NCI-H82 (cell line): ENCODE measurements around the gene RPS6KB2.
"Not testable (repeated sequence)": the region's sequence is repeated elsewhere in the genome, so short reads cannot be mapped to it uniquely, and the experiment has no call there.

ENCODE experiments used
- DNase-seq: peaks from one replicate; lab custom pipeline; 2025; lab: John Stamatoyannopoulos, UW

RPS6KB2 gene

DNA sequence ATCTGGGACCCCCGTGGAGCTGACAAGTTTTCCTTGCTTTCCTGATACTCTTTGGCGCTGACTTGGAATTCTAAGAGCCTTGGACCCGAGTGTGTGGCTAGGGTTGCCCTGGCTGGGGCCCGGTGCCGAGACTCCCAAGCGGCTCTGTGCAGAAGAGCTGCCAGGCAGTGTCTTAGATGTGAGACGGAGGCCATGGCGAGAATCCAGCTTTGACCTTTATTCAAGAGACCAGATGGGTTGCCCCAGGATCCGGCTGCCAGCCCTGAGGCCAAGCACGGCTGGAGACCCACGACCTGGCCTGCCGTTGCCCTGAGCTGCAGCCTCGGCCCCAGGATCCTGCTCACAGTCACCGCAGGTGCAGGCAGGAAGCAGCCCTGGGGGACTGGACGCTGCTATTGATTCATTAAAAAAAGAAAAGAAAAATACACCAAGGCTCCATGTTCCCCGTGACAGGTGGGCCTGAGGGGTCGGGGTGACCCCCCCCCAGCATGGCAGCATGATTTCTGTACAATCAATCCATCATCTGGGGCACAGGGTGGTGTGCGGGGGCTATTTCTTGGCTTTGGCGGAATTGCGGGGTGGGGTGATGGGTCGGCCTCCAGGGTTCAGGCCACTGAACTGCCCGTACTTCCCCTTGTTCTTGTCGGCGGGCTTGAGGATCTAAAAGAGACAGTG is 30.2 kb upstream of the RPS6KB2 start:
- no peak for DNase-seq

DNA sequence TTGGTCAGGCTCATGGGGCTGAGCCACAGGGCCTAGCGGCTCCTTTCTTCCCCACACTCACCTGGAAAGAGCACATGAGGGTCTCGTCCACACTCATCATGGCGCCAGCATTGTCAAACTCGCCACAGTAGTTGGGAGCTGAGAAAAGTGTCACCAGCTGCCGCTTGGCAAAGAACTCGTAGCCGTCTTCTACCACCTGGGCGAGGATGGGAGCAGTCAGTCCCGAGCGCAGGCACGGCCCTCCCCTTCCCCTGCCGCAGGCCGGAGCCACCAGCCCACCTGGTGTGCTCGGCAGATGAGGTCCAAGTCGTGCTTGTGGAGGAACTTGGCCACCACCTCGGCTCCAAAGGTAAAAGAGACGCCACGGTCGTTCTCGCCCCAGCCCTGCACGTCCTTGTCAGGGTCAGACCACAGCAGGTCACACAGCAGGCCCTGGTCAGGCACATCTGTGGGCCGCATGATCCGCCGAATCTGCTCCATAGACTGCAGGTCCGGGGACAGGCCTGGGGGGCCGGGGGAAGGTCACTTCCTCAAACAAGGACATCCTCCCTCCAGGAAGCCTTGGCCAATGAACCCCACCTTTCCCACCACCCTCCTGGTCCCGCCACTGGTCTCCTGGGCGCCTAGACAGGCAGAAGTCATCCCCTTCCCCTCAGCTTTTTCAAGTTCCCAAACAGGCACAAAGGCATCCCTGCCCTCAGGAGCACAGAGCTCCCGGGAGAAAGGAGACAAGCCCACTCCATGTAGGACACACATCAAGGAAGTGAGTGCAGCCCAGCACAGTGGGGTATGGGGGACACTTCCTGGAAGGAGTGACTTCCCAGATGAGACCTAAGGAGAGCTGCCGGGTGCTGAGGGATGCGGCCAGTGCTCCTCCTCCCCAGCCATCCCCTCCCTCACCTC is 29.4 kb upstream of the RPS6KB2 start:
- no peak for DNase-seq

DNA sequence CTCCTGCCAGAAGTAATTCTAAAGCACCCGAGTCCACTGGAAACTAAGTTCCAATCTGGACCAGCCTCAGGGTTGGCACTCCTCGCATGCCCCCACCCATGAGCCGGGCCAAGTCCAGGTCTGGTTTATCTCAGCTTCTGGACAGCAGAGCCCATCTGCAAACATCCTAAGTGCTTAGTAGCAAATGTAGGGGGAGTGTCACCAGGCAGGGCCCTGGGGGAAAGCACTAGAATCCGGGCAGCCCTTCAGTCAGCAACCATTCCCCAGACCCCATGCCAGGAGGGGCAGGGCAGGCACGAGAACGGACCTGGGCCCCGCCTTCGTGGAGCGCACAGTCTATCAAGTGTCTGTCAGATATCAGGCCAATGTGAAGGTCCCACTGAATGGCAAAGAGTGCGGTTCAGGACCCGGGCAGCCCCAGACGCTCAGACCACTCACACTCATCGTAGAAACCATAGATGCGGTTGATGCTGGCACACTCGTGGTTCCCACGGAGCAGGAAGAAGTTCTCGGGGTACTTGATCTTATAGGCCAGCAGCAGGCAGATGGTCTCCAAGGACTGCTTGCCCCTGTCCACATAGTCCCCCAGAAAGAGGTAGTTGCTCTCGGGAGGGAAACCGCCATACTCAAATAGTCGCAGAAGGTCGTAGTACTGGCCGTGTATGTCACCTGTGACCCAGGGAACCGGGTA is 27.9 kb upstream of the RPS6KB2 start:
- no peak for DNase-seq

DNA sequence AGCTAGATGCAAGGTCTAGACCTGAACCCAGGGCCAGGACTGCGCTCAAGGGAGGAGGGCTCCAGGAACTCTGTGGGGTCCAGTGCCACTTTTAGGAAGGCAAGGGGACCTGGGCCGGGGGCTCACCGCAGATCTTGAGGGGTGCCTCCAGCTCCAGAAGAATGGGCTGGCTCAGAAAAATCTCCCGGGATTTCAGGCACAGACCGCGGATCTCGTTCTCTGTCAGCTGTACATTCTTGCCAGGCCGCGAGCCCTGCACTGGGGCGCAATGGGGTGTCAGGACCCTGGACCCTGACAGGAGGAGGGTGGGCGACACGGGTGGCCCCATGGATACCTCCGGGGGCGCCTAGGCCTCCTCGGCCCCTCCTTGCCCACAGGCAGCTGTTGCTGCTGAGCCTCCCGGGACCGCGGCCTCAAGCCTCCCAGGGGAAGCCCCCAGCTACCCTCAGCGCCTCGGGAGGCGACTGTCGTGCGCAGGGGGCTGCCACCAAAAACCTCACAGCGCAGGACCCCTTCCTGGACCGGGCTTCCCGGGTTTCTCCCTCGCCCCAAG is 27.3 kb upstream of the RPS6KB2 start:
- DNase-seq = no peak

DNA sequence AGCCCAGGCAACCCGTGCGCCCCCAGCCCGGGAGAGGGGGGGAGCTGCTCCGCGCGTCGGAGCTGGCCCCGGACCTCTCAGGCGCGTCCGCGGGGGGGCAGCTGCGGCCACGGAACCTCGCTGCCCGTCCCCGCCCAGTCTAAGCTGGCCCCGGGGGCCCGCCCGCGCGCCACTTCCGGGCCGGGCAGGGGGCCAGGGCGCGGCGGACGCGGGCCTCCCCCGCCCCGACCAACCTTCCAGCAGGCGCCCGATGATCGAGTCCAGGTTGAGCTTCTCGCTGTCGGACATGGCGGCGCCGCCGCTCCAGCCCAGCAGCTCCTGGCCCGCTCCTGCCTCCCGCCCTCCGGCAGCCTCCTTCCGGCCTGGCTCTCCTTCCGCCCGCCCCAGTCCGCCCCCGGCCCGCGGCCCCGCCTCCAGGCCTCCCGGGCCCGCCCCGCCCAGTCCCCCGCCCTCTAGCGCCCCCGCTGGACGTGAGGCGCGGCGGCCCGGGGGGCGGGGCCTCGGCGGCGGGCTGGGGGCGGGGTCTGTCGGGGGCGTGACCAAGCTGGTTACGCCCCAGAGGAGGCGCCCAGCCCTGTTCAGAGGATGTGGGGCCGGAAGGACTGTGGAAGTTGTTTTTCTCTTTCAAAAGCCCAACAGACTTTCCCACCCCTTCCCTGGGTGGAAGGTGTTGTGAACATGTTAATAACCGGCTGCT is 26.7 kb upstream of the RPS6KB2 start, which contains the start of gene PPP1CA:
TSS of gene PPP1CA (minus strand) at position 364 of the 697 bp plus-strand sequence. CDS start at position 288, 76 bp downstream.
- DNase-seq = peak; percentile 94

DNA sequence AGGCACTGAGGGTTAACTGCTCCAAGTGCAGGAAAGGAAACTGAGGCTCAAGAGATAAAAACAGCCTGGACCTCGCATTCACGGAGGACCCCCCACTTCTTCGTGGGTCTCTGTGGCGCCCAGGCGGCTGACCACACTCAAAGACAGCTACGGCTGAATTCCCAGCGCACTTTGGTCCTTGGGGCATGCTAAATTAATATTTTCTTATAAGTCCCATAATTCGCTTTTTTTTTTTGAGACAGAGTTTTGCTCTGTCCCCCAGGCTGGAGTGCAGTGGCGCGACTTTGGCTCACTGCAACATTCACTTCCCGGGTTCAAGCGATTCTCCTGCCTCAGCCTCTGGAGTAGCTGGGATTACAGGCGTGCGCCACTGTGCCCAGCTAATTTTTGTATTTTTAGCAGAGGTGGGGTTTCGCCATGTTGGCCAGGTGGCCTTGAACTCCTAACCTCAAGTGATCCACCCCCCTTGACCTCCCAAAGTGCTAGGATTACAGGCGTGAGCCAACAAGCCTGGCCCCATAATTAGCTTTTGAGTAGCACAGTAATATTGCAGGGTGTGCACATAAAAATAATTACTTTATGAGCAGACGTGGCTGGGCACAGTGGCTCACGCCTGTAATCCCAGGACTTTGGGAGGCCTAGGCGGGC is 26.0 kb upstream of the RPS6KB2 start:
- DNase-seq = peak; percentile 81

DNA sequence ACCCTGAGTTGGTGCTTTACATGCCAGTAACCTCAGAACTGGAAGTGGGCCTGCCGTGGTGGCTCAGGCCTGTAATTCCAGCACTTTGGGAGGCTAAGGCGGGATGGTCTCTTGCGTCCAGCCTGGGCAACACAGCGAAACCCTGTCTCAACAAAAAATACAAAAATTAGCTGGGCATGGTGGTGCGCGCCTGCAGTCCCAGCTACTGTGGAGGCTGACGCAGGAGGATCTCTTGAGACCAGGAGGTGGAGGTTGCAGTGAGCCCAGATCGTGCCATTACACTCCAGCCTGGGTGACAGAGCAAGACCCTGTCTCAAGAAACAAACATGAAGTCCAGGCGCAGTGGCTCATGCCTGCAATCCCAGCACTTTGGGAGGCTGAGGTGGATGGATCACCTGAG is 25.2 kb upstream of the RPS6KB2 start:
- DNase-seq = not testable (repeated sequence)

DNA sequence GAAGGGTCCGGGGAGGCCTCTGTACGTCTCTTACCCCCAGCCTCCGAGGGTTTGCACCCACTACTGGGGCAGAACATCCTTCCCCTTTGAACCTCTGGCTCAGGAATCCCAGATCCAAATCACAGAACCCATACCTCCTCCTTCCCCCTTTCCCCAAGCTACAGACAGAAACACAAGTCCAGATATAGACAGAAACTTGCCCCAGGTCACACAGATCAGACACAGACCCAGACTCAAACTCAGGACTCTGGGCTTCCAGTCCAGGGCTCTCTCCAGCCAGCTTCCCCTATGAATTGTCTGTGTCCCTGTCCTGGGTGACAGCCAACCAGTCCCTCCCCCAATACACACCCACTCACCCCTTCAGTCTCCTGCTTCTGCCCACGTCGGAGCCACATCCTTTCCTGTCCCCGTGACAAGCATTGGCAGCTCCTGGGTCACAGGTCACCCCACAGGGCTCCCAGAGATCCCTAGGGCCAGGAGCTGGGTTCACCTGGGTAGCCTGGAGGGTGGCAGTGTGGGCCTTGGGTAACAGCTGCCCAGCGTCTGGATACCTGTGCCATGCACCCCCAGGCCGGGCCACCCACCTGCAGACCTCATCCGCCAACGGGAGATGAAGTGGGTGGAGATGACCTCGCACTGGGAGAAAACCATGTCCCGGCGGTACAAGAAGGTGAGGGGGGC is 23.6 kb upstream of the RPS6KB2 start:
- DNase-seq = no peak

DNA sequence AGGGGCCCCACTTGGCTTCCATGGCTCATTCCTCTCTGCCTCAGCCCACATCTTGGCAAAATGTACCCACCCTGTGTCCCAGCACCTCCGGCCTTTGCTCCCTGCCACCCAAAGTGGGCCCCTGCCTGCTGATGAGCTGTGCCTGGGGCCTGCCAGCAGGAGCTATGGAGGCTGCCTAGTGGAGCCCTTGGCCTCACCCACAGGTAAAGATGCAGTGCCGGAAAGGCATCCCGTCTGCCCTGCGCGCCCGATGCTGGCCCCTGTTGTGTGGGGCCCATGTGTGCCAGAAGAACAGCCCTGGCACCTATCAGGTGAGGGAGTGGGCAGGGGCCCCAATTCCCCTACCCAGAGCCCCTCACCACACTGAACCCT is 23.1 kb upstream of the RPS6KB2 start:
- no peak for DNase-seq

DNA sequence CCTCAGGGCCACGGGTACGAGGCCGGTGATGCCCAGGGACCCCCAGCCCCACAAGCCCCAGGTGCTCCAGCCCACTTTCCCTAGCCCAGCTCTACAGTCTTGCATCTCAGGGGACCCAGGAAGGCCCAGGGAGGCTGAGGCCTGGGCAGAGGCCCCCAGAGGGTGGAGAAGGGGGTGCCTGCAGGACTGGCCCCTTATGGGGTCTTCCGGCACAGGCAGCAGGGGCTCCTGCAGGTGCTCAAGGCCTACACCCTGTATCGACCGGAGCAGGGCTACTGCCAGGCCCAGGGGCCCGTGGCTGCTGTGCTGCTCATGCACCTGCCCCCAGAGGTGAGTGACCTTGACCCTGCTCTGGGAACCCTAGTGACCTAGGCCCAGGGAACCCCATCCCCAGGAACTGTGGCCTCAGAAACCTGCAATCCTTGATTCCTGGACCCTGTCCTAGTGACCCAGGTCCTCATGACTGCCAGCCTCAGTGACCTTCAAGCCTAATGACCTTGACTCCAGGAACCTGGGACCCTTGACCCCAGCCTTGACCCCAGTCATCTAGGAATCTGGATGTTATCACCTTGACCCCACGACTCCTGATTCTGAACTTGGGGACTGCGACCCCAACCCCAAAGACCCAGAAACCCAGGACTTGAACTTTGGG is 22.5 kb upstream of the RPS6KB2 start:
- DNase-seq = no peak

DNA sequence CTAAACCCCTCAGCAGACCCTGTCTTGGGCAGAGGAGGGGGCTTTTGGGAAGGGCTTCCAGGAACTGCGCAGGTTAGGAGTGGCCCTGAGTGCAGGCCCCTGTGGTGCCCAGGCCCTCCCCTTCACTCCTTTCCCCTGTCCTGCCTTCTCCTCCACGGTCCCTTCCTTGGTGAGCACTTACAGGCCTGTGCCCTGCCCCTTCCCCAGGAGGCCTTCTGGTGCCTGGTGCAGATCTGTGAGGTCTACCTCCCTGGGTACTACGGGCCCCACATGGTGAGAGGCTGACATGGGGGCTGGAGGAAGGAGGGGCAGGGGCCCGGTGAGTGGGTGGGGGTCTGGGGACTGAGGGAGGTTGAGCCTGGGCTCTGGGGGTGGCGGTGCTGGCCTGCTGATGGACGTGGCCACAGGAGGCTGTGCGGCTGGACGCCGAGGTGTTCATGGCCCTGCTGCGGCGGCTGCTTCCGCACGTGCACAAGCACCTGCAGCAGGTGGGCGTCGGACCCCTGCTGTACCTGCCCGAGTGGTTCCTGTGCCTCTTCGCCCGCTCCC is 21.8 kb upstream of the RPS6KB2 start:
- no peak for DNase-seq

DNA sequence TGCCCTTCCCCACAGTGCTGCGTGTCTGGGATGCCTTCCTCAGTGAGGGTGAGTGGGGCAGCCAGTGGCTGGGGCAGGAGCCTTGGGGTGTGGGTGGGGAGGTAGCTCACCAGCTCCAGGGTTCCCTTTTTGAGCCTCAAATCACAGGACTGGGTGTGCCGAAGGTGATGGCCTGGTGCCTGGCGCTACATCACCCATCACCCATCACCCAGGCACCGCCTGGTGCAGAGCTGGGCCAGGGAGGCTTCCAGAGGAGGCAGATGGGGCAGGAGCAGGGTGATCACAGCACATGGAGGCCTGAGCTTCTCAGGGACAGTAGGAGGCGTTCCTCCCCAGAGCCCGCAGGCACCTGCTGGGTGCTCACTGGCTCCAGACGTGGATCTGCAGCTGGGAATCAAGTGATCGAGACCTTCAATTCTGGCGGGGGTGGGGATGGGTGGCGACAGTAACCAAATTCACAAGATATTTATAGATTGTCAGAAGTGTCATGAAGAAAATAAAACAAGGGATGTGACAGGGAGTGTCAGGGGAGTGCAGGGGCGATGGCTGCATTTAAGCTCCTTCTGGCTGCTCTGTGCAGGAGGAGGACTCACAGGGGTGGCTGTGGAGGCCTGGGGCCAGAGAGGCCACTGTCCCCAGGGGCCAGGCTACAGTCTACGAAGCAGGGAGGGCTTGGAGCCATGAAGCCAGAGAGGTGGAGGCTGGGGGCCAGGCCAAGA is 21.2 kb upstream of the RPS6KB2 start:
- DNase-seq = peak; percentile 29

DNA sequence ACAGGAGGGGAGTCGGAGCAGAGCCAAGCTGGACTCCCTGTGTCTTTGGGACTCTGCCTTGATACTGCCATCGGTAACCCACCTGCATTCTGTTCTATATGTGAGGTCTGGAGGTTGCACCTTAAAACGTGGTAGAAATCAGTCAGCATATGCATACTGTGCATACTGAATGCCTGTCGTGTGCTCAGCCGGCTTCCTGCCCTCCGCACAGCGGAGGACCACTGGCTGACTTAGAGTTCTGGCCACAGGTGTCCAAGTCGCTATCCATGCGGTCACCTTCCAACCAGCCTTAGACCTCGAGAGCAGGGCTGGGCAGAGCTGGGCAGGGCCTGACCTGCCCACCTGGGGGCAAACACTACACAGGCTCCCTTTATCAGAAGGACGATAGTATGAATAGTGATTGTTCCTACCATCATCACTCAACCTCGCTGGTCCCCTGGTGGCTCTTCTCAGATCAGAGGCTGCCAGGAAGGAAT is 20.6 kb upstream of the RPS6KB2 start:
- no peak for DNase-seq

DNA sequence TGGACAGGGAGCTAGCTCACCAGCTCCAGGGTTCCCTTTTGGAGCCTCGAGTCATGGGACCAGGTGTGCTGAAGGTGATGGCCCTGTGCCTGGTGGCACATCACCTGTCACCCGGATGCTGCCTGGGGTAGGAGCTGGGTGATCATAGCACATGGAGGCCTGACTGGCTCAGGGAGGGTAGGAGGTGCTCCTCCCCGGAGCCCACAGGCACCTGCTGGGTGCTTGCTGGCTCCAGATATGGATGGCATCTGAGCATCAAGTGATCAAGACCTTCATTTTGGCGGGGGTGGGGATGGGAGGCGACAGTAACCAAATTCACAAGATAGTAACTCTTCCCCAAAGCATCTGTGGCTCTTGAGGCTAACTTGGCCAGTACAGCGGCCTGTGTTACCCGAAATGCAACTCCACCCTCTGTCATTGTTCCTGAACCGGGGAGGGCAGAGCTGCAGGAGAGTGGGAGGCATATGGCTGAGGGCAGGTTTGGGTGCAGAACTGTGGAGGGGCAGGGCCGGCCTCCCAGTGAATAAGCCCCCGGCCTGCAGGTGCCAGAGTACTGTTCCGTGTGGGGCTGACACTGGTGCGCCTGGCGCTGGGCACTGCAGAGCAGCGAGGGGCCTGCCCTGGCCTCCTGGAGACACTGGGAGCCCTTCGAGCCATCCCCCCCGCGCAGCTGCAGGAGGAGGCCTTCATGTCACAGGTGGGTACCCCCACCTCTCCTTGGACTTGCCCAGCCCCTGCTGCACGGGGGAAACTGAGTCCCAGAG is 19.7 kb upstream of the RPS6KB2 start:
- DNase-seq = no peak

DNA sequence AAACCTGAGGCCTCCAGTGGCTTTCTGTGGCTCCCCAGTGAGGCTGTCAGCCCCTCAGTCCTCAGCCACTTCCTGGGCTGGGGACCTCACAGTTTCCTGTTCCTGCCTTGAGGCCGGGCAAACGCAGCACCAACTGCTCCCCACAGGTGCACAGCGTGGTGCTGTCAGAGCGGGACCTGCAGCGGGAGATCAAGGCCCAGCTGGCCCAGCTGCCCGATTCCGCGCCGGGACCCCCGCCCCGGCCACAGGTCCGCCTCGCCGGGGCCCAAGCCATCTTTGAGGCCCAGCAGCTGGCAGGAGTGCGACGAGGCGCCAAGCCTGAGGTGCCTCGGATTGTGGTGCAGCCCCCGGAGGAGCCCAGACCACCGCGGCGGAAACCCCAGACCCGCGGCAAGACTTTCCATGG is 19.0 kb upstream of the RPS6KB2 start:
- DNase-seq = no peak

DNA sequence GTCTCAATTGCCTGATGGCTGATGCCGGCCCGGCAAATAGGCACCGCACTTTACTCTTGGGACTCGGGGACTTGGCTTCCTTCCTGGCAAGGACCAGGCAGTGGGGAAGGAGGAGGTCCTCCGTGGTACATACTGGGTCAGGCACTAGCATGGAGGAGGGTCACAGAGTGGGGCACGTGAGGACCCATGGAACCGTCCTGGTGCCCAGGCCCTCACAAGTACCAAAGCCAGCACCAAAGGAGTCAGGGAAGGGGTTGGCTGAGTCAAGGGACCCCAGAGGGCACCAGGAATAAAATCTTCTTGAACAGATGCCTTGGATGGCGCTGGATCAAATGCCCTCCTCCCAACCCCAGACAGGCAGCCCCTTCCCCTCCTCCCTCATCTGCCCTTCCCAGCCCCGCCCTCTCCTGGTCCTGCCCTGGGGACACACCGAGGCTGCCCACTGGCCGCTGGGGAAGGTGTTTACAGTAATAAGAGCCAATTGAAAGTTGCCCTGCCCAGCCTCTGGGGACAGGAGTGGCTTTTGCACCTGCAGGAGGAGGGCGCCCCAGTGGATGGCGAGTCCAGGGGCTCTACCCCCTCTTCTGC is 18.4 kb upstream of the RPS6KB2 start:
- DNase-seq = peak; percentile 58

DNA sequence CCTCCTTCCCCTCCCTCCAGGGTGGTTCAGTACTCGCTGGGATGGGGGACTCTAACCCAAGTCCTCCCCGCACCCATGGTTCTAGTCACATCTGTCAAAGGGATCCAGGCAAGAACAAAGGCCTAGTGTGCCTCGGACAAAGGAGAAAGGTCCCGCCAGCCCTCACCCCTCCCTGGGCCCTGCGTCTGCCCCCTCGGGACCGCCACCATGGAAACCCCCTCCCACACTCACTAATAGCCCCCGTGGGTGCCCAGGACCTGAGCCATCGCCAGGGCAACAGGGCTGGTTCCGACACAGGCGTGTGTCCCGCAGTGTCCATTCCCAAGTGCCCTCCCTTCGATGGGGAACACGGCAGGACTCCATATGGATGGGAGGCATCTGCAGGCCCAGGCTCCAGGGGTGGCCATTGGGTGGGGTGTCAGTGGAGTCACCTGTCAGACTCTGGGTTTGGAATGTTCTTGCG is 17.9 kb upstream of the RPS6KB2 start:
- no peak for DNase-seq
